Skin of body (tissue), 2 donors: ENCODE measurements around the gene DOK1. TPM values are rescaled to one million over a fixed set of nuclear protein-coding genes. Genes with fewer than 3 reads are reported as not detected.

Experiments used
- DNase-seq: peaks from one replicate; lab custom pipeline; 2025; lab: John Stamatoyannopoulos, UW
- total RNA-seq: library from RNA; depleted of rRNA; stranded (reverse); fragments of >200 nt; gene quantifications from one replicate; pipeline ENCODE4 v1.2.3, GENCODE V29; 2014

The DOK1 gene
- total RNA-seq, 1 donor from 2014 or later = 6.2 TPM

DNA sequence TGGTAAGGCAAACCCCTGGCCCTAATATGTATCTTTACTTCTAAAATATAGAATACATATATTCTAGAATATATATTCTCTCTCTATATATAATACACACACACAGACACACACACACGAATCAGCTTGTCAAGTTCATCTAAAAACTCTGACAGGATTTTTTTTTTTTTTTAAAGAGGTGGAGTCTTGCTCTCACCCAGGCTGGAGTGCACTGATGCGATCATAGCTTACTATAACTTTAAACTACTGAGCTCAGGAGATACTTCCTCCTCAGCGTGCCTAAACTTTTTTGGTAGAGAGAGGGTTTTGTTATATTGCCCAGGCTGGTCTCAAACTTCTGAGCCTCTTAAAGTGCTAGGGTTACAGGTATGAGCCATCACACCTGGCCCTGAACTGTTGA, 45.2 kb downstream of the DOK1 start:
- no peak for DNase-seq

DNA sequence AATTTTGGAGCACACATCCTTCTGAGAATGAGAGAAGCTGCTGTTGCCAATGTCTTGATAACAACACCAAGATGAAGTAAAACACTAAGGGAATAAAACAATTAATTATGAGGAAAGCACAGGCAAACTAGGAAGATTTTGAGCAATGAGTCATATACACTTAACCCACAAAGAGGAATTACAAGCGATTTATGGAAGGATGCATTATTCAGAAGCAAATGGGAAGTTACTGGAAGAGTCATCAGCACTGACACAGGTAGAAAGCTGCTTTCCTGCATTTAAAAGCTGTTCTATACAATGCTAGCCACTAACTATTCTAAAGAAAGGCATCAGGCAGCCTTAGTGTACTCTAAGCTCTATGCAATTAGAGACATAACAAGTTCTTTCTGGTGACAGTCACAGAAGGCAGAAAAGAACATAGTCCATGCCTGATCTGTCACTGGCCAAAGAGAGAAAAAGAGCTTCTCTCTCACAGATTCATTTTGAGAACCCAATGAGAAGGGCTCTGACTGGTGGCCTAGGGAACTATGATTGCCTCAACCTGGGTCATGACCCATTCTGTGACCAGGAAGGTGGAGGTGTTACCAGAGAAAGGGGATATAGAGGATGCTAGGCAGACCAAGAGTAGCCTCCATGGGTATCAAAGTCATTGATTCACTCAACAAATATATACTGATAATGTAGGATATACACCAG, 48.2 kb downstream of the DOK1 start:
- no peak for DNase-seq

DNA sequence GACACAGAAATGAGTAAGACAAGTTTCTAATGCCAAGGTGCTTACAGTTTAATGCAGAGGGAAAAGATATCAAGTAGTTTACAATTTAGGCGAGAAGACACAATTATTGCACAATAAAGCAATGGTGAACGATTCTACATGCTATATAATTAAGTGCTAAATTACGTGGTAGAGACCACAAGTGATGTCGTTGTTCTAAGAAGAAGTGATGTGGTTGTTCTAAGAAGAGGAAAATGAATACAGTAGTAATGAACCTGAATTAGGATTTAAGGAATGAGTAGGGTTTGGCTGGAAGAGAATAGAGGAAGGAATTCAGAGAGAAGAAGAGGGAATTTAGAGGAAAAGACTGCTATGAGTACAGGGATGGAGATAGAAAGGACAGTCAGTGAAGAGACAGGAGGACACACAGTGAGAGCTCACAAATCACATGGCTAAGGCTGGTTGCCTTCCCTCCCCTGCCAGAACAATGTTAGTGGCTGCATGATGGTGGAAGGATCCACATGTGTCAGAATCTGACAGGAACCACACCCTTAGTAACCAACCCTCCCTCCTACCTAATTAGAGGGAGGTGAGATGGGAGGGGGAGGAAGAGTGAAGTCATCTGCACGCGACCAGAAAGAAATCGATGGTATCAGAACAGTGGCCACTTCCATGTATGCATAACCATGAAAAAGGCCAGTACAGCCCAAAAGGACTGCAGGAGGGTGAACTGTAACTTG, 48.9 kb downstream of the DOK1 start:
- DNase-seq = no peak

DNA sequence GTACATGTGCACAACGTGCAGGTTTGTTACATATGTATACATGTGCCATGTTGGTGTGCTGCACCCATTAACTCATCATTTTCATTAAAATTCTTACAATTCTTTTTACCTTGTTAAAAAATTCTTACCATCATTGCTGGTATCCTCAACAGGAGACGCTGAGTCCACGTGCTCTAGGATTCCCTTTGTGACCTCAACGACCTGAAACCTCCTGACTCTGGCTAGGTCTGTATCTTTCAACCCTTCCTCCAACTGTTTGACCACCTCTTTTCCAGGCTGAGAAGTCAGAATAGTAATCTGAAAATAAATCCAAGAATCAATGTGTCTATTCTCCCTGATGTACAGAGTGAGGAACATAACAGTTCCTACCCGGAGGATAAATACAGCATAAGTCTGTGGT, 52.4 kb downstream of the DOK1 start:
- no peak for DNase-seq

Other genes with a start within 250 kb of the DOK1 start
- 2.1 TPM for gene SLC4A5, start 211.3 kb upstream of the DOK1 start, total RNA-seq
- gene DCTN1, start 174.4 kb upstream of the DOK1 start, total RNA-seq = 59.2 TPM
- gene C2orf81, start 133.1 kb upstream of the DOK1 start, total RNA-seq = 0.30 TPM
- 5.7 TPM for gene WDR54, start 133.0 kb upstream of the DOK1 start, total RNA-seq
- 25.7 TPM for gene RTKN, start 112.8 kb upstream of the DOK1 start, total RNA-seq
- gene INO80B, start 99.6 kb upstream of the DOK1 start, total RNA-seq = 6.8 TPM
- 20.1 TPM for gene WBP1, start 96.3 kb upstream of the DOK1 start, total RNA-seq
- 28.7 TPM for gene MOGS, start 89.3 kb upstream of the DOK1 start, total RNA-seq
- gene MRPL53, start 82.0 kb upstream of the DOK1 start, total RNA-seq = 17.8 TPM
- 17.5 TPM for gene CCDC142, start 71.7 kb upstream of the DOK1 start, total RNA-seq
- 10.5 TPM for gene TTC31, start 71.6 kb upstream of the DOK1 start, total RNA-seq
- 0.20 TPM for gene LBX2, start 55.1 kb upstream of the DOK1 start, total RNA-seq
- gene PCGF1, start 47.0 kb upstream of the DOK1 start, total RNA-seq = 8.1 TPM
- not detected for gene TLX2, start 40.3 kb upstream of the DOK1 start, total RNA-seq
- 0.59 TPM for gene DQX1, start 28.5 kb upstream of the DOK1 start, total RNA-seq
- 55.4 TPM for gene AUP1, start 25.0 kb upstream of the DOK1 start, total RNA-seq
- gene HTRA2, start 24.8 kb upstream of the DOK1 start, total RNA-seq = 18.1 TPM
- gene LOXL3, start 778 bp upstream of the DOK1 start, total RNA-seq = 3.7 TPM
- gene M1AP, start 93.6 kb downstream of the DOK1 start, total RNA-seq = 0.99 TPM
- gene SEMA4F, start 99.5 kb downstream of the DOK1 start, total RNA-seq = 3.2 TPM